GM21447 (cell line): Measurements from ENCODE around the gene PRR19.
A peak's percentile ranks its signal among the peaks of the same experiment; 100 is the strongest.

Source experiments
- ATAC-seq: cut with Tn5 transposase; IDR thresholded peaks from one replicate; pipeline ENCODE4 v1.9.1; 2021; ENCODE audit not compliant: unreplicated experiment

Gene PRR19

DNA sequence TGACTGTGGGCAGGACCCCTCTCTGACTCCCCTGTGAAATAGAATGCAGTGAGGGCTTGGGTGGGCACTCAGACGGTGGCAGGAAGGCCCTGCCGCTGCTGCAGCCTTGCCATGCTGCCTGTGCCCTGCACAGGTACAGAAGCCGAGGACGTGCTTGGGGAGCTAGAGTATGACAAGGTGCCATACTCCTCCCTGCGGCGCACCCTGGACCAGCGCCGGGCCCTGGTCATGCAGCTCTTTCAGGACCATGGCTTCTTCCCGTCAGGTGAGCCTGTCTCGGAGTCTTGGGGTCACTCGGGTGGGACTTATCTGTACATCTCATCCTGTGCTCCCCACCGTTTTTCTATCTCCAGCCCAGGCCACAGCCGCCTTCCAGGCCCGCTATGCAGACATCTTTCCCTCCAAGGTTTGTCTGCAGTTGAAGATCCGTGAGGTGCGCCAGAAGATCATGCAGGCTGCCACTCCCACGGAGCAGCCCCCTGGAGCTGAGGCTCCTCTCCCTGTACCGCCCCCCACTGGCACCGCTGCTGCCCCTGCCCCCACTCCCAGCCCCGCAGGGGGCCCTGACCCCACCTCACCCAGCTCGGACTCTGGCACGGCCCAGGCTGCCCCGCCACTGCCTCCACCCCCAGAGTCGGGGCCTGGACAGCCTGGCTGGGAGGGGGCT, 7.3 kb upstream of the PRR19 start:
- ATAC-seq: no peak

DNA sequence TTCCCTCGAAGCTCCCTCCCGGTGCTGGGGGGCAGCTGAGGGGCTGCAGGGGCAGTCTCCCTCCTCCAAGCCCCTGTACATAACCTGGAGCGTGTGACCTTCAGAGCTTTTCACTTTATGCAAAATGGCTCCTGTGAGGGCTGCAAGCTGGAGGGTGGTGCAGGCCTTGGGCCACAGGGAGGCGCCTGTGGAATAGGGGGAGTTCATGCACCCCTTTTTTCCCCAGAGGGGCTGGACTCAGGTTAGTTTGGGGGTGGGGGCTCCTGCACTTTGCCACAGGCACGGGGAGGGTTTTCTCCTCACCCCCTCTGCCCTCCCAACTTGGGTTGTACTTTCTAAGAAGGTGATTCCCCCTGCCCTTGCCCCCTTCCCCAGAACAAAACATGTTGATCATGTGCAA, 6.6 kb upstream of the PRR19 start:
- ATAC-seq: no peak

DNA sequence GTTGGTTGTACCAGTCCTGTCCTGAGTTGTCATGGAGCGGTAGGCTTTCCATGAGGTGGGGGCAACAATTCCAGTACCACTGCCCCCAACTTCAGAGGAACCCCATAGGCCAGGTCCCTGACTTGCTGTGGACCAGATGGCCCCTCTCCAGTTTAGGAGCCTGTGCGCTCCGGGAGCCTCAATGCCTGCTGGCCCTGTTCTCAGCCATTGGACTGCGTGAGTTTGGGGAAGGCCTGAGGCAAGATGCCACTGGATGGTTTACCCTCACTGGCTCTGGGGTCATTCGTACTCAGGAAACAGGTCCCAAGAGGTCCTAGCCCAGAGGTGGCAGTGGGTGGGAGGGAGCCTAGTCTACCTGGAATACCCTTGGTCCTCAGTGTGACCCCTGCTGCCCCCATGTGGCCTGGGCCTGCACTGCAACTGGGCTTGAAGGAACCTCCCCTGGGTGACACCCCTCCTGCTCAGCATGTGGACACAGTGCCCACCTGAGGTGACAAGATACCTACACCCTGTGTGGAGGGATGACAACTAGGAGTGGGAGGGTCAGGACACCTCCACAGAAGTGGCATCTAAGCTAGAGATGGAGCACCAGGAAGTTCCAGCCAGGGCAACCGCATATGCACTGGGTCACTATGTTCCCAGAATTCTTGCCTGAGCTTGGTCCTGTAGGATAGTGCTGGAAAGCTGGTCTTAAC, 6.0 kb upstream of the PRR19 start:
- ATAC-seq: peak; percentile 45

DNA sequence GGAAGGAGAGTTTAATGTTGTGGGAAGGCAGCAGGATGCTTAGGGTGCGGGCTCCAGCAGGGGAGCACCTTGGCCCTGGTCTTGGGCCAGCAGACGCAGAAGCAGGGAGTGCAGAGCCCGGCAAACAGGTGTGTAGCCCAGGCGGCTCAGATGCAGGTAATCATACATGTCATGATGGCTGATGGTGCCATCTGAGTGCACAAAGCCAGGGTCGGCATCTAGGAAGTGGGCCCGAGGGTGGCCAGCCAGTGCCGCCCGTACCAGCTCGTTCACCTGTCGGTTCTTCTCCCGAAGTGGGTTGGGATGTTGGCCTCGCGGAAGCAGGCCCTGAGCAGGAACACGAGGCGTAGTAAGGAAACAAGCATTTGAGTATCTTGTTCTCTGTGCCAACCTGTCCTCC, 4.9 kb upstream of the PRR19 start:
- no peak for ATAC-seq

DNA sequence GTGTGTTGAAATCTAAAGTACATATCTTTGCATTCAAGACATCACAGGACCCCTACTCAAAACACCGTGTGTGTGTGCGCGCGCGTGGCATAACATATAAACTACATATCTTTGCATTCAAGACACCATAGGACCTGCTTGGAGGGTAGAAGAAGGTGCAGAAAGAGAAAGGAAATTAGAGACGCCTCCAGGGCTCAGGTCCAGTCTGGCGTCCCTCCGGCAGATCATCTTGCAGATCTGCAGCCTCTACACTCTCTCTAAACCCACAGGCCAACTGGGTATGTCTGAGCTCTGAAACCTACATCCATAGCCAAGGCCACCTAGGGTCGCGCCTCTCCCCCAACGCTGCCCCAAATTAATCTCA, 1.2 kb downstream of the PRR19 start:
- no peak for ATAC-seq

DNA sequence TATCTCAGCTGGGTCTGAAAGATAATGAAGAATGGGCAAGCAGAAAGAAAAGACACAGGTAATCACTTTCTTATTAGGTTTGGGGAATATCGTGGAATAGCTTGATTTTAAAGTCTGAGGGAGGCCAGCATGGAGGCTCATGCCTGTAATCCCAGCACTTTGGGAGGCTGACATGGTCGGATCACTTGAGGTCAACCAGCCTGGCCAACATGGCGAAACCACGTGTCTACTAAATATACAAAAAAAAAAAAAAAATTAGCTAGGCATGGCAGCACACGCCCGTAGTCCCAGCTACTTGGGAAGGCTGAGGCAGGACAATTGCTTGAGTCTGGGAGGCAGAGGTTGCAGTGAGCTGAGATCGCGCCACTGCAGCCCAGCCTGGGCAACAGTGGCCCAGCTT, 1.9 kb downstream of the PRR19 start:
- ATAC-seq: no peak

DNA sequence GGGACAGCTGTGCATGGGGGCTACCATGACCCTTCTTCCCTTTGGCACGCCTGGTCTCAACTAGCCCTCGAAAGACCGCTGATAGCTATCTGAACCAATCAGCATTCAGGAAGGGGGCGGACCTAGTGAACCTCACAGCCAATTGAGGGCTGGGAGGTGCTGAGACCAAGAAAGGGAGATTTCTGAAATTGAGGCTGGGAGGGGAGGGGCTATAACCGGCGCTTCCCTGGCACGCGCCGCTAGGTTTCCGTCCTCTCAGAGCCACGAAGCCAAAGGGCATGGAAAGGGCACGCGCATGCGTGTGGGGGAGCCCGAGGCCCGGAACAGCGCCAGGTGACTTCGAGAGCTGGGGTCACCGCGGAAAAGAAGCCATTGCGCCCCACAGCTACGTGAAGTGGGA, 4.7 kb downstream of the PRR19 start:
- no peak for ATAC-seq

DNA sequence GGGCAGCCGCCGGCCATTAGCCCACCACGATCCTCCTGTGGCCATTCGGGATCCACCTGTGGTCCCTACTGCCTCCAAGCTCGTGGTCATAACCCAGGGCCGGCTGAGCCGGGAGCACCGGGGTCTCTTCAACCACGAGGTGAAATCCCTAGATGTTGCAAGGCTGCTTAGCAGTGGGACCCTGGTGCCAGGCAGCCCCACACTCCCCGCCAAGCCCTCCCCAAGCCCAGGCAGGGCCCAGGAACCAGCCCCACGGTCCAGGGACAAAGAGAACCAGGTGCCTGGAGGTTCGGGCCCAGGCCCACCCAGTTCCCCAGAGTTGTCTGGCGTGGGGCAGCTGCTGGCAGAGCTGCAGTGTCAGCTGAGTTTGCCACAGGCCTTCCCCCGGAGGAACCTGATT, 7.8 kb downstream of the PRR19 start:
- ATAC-seq: no peak

DNA sequence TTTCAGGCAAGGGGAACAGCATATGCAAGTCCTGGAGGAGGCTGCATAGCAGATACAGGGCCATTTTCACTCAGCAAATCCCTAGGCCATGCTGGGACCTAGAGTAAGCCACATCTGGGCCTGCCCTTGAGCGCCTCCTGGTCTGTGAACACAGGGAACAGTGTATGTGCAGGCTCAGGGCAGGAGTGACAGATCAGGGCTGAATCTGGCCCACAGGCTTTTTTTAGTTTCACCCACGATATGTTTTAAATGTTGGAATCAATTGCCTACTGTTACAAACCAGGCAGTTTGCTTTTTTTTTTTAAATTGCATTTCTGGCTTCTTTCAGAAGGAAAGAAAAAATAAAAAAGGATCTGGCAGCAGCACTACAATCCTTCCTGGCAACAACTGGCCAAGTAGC, 9.7 kb downstream of the PRR19 start:
- ATAC-seq: no peak

DNA sequence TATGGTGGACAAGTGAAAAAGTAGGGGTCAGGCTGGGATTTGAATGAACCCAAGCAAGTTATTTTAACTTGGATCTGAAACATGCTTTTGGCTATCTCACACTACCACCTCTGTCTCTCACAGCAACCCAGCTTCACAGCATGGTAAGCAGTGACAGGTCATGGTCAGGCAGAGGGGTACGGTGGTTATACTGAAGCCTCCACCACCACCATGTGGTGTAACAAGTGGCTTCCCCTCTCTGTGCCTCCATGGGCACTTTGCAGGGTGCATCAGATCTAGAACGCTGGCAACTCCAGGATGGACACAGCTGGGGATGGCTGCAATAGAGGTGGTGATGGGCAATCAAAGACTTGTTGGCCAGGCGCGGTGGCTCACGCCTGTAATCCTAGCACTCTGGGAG, 10.4 kb downstream of the PRR19 start:
- no peak for ATAC-seq

DNA sequence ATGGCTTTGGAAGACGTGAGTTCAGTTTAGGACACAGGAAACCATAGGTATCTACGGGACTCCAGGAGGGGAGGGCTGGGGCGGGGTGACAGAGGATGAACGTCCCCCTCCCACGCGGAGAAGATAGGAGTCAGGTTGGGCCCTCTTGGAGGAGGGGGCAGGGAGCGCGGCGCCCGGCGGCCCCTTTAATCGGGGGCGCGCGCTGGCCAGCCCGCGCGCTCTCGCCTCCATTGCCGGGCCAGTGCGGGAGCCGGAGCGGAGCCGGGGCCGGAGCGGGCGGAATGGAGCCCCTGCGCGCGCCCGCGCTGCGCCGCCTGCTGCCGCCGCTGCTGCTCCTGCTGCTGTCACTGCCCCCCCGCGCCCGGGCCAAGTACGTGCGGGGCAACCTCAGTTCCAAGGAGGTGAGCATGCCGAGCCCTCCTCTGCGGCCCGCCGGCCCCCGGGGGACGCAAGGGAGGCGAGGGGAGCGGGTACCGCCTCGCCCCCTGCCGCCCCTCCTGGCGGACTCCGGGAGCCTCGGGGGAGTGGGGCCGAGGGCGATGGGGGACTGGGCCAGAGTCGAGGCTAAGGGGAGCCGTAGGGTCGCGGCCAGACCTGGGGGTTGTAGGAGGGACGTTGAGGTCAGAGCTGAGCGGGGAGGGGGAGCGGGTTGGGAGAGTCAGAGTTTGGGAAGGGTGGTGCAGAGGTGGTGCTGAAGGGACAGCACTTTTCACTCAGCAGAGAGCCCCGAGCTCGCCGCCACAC, 11.3 kb downstream of the PRR19 start, which contains the start of gene TMEM145:
Gene TMEM145, plus strand, starts transcription at position 214 of the 744 bp plus-strand sequence. Its CDS starts 68 bp downstream, at position 282.
- no peak for ATAC-seq

DNA sequence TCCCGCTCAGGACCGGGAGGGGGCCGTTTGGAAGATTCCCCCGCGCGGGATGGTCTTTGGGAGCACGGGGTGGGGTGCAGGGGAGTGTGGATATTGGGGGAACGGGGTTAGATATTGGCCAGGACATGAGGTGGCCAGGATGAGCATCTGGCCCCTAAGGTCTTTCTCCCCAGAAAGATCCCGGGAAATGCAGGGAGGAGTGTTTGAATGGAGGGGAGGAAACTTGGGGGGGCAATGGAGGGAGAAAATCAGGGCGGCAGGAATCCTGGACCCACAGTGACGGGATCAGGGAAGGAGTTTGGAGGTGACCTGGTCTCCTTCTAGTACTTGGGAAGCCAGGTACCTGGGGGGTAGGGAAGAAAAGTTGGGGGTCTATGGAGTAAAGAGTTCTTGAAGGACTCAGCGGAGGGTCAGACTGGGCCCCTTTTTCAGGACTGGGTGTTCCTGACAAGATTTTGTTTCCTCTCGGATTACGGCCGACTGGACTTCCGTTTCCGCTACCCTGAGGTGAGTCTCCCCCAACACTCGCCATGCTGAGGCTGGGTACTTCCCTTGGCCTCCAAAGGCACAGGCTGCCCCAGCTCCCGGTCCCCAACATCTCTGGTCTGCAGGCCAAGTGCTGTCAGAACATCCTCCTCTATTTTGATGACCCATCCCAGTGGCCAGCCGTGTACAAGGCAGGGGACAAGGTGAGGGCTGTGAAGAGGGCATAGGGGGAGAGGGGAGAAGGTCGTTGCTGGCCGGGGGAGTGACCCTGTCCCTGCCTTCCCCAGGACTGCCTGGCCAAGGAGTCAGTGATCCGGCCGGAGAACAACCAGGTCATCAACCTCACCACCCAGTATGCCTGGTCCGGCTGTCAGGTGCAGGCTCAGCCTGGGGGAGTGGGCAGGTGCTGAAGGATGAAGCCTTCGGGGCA, 12.2 kb downstream of the PRR19 start:
- ATAC-seq: no peak

DNA sequence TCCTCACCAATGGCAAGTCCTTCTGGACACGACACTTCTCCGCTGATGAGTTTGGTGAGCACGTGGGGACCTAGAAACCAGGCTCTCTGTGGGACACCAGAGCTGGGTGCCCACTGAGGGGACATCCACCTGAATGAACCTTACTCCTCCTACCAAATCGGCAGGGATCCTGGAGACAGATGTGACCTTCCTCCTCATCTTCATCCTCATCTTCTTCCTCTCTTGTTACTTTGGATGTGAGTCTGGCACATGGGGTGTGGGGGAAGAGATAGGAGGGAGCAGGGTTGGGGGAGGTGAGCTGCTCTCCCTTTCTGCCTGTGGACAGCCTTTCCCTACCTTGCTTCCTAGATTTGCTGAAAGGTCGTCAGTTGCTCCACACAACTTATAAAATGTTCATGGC, 13.1 kb downstream of the PRR19 start:
- no peak for ATAC-seq

DNA sequence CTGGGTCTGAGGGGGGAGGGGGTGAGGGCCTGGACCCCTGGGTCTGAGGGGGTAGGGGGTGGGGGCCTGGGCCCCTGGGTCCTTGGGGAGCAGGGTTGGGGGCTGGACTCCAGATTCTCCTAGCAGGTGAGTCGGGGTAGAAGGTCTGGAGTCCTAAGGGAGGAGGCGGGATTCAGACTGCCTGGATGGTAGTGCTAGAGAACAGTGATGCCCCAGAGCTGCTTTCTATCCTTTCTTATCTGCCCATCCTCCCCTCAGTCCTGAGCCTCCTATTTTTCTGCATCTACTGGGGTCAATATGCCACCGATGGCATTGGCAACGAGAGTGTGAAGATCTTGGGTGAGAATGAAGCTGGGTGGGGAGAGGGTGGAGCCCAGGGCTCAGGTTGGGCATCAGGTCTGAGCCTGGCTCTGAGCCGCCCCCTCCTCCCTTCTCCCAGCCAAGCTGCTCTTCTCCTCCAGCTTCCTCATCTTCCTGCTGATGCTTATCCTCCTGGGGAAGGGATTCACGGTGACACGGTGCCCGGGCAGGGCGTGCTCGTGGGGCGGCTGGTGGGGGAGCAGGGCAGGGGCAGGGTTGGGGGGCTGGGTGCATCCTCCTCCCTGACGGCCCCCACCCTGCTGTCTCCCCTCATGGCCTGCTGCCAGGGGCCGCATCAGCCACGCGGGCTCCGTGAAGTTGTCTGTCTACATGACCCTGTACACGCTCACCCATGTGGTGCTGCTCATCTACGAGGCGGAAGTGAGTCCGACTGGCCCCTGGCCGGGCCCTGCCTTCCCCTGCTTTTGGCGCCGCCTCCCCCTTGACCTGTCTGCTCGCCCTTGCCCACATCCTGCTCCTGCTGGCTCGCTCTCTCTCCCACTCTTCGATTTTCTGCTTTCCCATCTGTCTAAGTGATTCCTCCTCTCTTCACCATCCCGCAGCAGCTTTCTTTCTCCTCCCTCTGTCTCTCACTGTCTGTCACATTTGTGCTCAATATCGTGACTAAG, 14.6 kb downstream of the PRR19 start:
- ATAC-seq: no peak

DNA sequence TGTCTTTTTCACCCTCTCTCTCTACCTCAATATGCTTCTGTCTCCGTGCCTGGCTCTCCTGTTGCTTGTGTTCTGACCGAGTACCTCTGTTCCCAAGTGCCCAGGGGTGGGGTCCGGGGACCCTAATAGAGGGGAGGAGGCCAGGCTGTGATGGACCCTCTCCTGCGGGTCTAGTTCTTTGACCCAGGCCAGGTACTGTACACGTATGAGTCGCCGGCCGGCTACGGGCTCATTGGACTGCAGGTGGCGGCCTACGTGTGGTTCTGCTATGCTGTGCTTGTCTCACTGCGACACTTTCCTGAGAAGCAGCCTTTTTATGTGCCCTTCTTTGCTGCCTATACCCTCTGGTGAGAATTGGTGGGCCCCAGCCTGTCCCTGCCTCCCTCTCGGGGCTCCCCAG, 15.6 kb downstream of the PRR19 start:
- ATAC-seq: no peak

DNA sequence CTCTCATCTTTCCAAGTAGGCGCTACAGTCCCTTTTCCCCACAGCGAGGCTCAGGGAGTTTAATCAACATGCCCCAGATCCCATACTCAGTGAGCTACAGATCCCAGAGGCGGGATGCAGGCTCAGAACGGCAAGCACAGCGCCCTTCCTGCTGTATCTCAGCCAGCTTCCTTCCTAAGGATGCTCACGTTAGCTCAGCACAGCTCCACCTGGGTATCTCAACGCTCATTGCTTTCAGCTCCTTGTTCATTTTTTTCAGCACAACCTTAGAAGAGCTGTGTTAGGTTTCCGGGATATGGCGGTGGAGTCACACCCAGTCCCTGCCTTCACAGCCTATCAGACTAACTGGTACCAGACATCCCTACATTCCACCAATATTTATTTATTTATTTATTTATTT, 20.4 kb downstream of the PRR19 start:
- no peak for ATAC-seq

DNA sequence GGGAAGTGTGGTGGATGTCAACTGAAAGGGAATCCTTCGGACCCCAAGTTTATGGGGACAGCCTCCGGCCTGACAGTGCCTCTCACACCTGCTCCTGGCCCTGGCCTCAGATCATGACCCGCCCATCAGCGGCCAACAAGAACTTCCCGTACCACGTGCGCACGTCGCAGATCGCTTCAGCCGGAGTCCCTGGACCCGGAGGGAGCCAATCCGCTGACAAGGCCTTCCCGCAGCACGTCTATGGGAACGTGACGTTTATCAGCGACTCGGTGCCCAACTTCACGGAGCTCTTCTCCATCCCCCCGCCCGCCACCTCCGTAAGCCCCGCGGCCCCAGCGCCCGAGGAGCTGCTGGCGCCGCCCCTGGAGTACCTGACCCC, 21.5 kb downstream of the PRR19 start:
- ATAC-seq: no peak

DNA sequence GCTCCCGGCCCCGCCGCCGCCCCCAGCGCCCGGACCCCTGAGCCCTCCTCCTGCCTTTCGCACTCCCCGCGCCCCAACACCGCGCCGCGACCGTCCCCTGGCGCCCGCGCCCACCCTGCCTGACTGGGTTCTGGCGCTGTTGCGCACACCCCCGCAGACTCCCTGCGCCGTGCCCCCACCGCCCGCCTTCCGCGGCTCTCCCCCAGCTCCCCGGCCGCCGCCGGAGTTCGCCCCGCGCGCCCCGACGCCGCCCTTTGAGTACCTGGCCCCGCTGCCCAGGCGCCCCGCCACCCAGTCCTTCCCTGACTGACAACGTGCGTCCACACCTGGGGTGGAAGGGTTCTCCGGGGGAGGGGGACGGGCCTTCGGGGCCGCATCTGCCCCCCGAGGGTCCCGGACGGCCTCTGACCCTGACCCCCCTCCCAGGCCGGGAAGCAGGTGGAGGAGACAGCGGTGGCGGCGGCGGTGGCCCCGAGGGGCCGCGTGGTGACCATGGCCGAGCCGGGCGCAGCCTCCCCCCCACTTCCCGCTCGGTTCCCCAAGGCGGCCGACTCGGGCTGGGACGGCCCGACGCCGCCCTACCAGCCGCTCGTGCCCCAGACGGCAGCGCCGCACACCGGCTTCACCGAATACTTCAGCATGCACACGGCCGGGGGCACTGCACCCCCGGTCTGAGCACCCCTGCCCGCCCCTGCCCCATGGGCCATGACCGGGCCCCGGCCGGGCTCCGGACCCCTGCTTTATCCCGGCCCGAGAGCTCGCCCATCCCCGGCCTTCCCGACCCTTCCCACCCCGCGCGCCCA, 22.1 kb downstream of the PRR19 start:
- ATAC-seq: no peak

DNA sequence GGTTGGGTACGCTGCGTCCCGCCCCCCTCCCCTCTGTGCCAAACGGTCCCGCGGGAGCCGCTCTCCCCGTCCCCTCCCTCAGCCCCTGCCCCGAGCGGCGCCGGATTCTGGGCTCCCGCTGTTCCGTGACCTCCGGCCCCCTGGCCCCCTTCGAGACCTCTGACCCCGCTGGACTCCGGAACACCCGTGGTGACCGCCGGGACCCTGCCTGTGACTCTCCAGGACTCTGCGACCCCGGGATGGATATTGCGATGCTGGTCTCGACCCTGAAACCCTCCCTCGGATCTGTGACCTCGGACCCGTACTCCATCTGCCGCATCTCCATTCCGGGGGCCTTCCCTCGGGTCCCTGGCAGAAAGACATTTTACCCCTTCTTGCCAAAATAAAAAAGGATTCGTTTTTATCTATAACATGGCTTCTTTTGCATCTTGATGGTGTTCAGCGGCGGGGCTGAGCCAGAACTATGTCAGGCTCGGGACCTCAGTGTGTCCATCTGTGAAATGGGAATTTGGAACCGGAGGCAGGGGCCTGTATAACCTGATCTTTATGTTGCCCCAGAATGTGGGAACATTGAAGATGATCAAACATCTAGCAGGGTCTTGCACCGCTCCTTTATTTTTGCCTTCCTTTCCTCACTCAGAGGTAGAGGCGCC, 22.8 kb downstream of the PRR19 start:
- no peak for ATAC-seq
